Esophagus mucosa (tissue), 1 donor: Measurements from ENCODE around the gene STYX. TPM values are rescaled to one million over a fixed set of nuclear protein-coding genes. Genes with fewer than 3 reads are reported as not detected.
A peak's percentile ranks its signal among the peaks of the same experiment; 100 is the strongest.

Source experiments
- ATAC-seq: fragments of 200-7000 bp; cut with Tn5 transposase; one replicate; pipeline ENCODE4 v1.9.1; 2020
- total RNA-seq: library from RNA; stranded (reverse); gene quantifications from one replicate; pipeline ENCODE4 v1.2.4, GENCODE V29; 2023
- donor health status: DM: yes; HTN: yes; CAD: no.

STYX gene
- total RNA-seq: 13.7 TPM

- ATAC-seq: peak; percentile 100
These were observed at the start of gene STYX for GRCh38 chr14:52729925-52730708. STYX (plus strand) TSS chr14:52730166; CDS start chr14:52730475, 309 bp downstream.

- peak; percentile 12 for ATAC-seq
These were observed 45.9 kb upstream of the STYX start for GRCh38 chr14:52683985-52684520.

- ATAC-seq: no peak
These were observed 43.8 kb upstream of the STYX start for GRCh38 chr14:52686176-52686575.

GRCh38 chr14:52690983-52691760, 38.8 kb upstream of the STYX start:
- peak; percentile 45 for ATAC-seq

GRCh38 chr14:52692248-52692962, 37.6 kb upstream of the STYX start:
- no peak for ATAC-seq

GRCh38 chr14:52693036-52693435, 36.9 kb upstream of the STYX start:
- ATAC-seq: no peak

- no peak for ATAC-seq
These were observed 36.4 kb upstream of the STYX start for GRCh38 chr14:52693532-52693931.

GRCh38 chr14:52694761-52695480, 35.0 kb upstream of the STYX start:
- ATAC-seq: no peak

- ATAC-seq: peak; percentile 93
These were observed 34.4 kb upstream of the STYX start, which contains the start of gene ERO1A for GRCh38 chr14:52695481-52696091. ERO1A (minus strand) TSS chr14:52695558; CDS start chr14:52695481, 77 bp downstream.

GRCh38 chr14:52700701-52701172, 29.2 kb upstream of the STYX start:
- ATAC-seq: peak; percentile 74

GRCh38 chr14:52701223-52701622, 28.7 kb upstream of the STYX start:
- peak; percentile 35 for ATAC-seq

GRCh38 chr14:52703225-52703624, 26.7 kb upstream of the STYX start:
- ATAC-seq: peak; percentile 77

- no peak for ATAC-seq
These were observed 26.3 kb upstream of the STYX start for GRCh38 chr14:52703664-52704063.

- ATAC-seq: no peak
These were observed 23.7 kb upstream of the STYX start for GRCh38 chr14:52706286-52706685.

GRCh38 chr14:52706724-52707706, 23.0 kb upstream of the STYX start, which contains the start of gene PSMC6:
PSMC6 (plus strand) TSS chr14:52707200; CDS start chr14:52707220, 20 bp downstream.
- ATAC-seq: peak; percentile 93

GRCh38 chr14:52711666-52712065, 18.3 kb upstream of the STYX start:
- ATAC-seq: no peak

GRCh38 chr14:52716155-52716554, 13.8 kb upstream of the STYX start:
- ATAC-seq: no peak

GRCh38 chr14:52723514-52724359, 6.2 kb upstream of the STYX start:
- no peak for ATAC-seq

- no peak for ATAC-seq
These were observed 5.7 kb upstream of the STYX start for GRCh38 chr14:52724360-52724644.
